T-cell (primary cell): ENCODE results near the gene POLG. TPM values are rescaled to one million over a fixed set of nuclear protein-coding genes. Genes with fewer than 3 reads are reported as not detected.
"Not testable (repeated sequence)": the region's sequence is repeated elsewhere in the genome, so short reads cannot be mapped to it uniquely, and the experiment has no call there.

Experiments
- ATAC-seq, 4 experiments: fragments of 200-7000 bp in 3 of 4; fragments of 150-1000 bp in 1 of 4; cut with Tn5 transposase; replicated peaks in 1 of 4; 1 replicate in 3 of 4; 2 replicates in 1 of 4; pipeline ENCODE4 v1.10.0; 2021; ENCODE audit warnings: moderate library complexity in 3 of 4, mild to moderate bottlenecking in 2 of 4, moderate number of reproducible peaks in 1 of 4
- CTCF ChIA-PET, 2 donors: fragments of 300-600 bp; sonication (Branson Sonifier 250); formaldehyde crosslinking; loops; one replicate each; lab custom pipeline; 2022; ENCODE audit warnings: antibody characterized with exemption in 2 of 2; lab: Charles Lee
- POLR2A ChIA-PET, 2 donors: fragments of 300-600 bp; sonication (Branson Sonifier 250); formaldehyde crosslinking; loops; one replicate each; lab custom pipeline; 2022; ENCODE audit warnings: antibody characterized with exemption in 2 of 2; lab: Charles Lee
- DNase-seq, 35 experiments: peaks; one replicate each; pipeline versions ENCODE4 v3.0.0 to v3.0.0-alpha.2; 2013 to 2023
- H3K27ac ChIP-seq: one replicate; pipeline ENCODE4 v1.5.1; 2013; ENCODE audit warnings: low read length
- H3K27me3 ChIP-seq, 2 experiments: replicated peaks in 1 of 2; 1 replicate in 1 of 2; 2 replicates in 1 of 2; pipeline versions ENCODE4 v1.6.1 to v1.7.0; 2013; ENCODE audit warnings: low read length in 1 of 2, mixed read lengths in 1 of 2; ENCODE audit not compliant: control insufficient read depth in 2 of 2, insufficient read depth in 2 of 2; ENCODE audit errors: extremely low read depth in 1 of 2
- H3K36me3 ChIP-seq, 2 donors: 1 replicate in 1 of 2; 2 replicates in 1 of 2; pipeline versions ENCODE4 v1.6.1 to v1.7.0; 2013; ENCODE audit warnings: low read length in 1 of 2; ENCODE audit not compliant: control insufficient read depth in 2 of 2, insufficient read depth in 1 of 2; ENCODE audit errors: extremely low read depth in 1 of 2
- H3K4me1 ChIP-seq, 2 experiments: 1 replicate in 1 of 2; 2 replicates in 1 of 2; pipeline versions ENCODE4 v1.6.1 to v1.7.0; 2013; ENCODE audit warnings: low read length in 2 of 2, mixed read lengths in 1 of 2; ENCODE audit not compliant: insufficient read depth in 2 of 2, control insufficient read depth in 1 of 2; ENCODE audit errors: extremely low read depth in 1 of 2
- H3K4me3 ChIP-seq, 2 donors: 1 replicate in 1 of 2; 2 replicates in 1 of 2; pipeline versions ENCODE4 v1.5.1 to v1.7.0; 2013; ENCODE audit warnings: mild to moderate bottlenecking in 2 of 2, low read length in 1 of 2, moderate library complexity in 1 of 2; ENCODE audit not compliant: control insufficient read depth in 1 of 2; ENCODE audit errors: extremely low read depth in 1 of 2
- H3K9me3 ChIP-seq: 2 replicates; pipeline ENCODE4 v1.7.0; 2013
- H3K27ac Mint-ChIP-seq, 2 donors: one replicate each; pipeline ENCODE4 v1.8.0; 2020 to 2021; ENCODE audit warnings: mild to moderate bottlenecking in 2 of 2, mixed read lengths in 2 of 2
- H3K27me3 Mint-ChIP-seq, 2 donors: one replicate each; pipeline ENCODE4 v1.8.0; 2021 to 2022; ENCODE audit warnings: mixed read lengths in 2 of 2
- H3K36me3 Mint-ChIP-seq: one replicate; pipeline ENCODE4 v1.8.0; 2021; ENCODE audit warnings: mixed read lengths
- H3K4me1 Mint-ChIP-seq, 3 donors: one replicate each; pipeline ENCODE4 v1.8.0; 2020 to 2022; ENCODE audit warnings: mixed read lengths in 3 of 3, mild to moderate bottlenecking in 1 of 3
- H3K4me3 Mint-ChIP-seq, 3 donors: one replicate each; pipeline ENCODE4 v1.8.0; 2020 to 2022; ENCODE audit warnings: mild to moderate bottlenecking in 3 of 3, mixed read lengths in 3 of 3, moderate library complexity in 3 of 3
- H3K9me3 Mint-ChIP-seq, 3 donors: one replicate each; pipeline ENCODE4 v1.8.0; 2020 to 2022; ENCODE audit warnings: mixed read lengths in 3 of 3
- WGBS: methylation state at CpG from one replicate; pipeline ENCODE4 v1.1.5; 2013; ENCODE audit warnings: missing lambda C conversion rate; ENCODE audit not compliant: insufficient coverage; 5-methylcytosine and 5-hydroxymethylcytosine counted together
- total RNA-seq, 35 experiments: library from RNA in 6 of 35; stranded (reverse) in 6 of 35; fragments of 120-200 nt in 1 of 35; gene quantifications; one replicate each; pipeline versions ENCODE4 v1.2.1 to v1.2.4 and lab custom pipeline; 2013 to 2026

The POLG gene
- total RNA-seq, 5 donors from 2014 or later (not counting 1 experiment from before 2014, with no cell fraction given): 136 to 171 (median 165) TPM

DNA sequence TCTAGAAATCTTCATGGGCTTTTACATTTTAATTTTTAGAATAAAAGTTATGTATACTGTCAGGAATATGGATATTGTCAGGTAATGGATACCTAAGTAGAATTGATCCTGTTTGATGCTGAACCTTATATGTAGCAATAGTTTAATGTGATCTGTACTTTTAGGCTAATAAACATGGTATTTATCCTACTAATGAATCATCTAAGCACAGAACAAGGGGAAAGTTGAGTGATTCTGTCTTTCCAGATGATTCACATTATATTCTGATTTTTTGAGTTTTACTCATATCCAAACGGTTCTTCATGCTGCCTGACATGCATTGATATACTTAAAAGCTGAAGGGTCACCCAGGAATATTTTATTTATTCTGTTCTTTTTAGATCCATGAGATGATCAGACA lies 56.3 kb downstream of the POLG start:
- H3K27me3 Mint-ChIP-seq: no peaks in the 10 kb centered on the region
- POLR2A ChIA-PET: interaction anchor here in 1 of 2 donors (0.6 kb wide), 1 partner anchor 97 kb away, joined by 3 read pairs; no protein-coding TSS in a partner anchor
- peaks cover 34% of the 10 kb centered on the region for H3K36me3 Mint-ChIP-seq
- no CpG with 5 or more reads among the region's 1 CpG for WGBS
- H3K9me3 Mint-ChIP-seq: no peaks in the 10 kb centered on the region
- DNase-seq (no peak), ATAC-seq (no peak)
- H3K4me3 Mint-ChIP-seq: no peak overlapping the region
- Histone ChIP-seq H3K36me3 (peaks cover 0 to 2% of the 10 kb centered on the region in 2 donors), H3K9me3 (no peaks in the 10 kb centered on the region), H3K4me1 (no peaks in the 10 kb centered on the region), H3K27ac (no peak overlapping the region), H3K4me3 (no peak overlapping the region), H3K27me3 (no peaks in the 10 kb centered on the region)
- H3K27ac Mint-ChIP-seq: no peak overlapping the region
- CTCF ChIA-PET: no interaction called here
- H3K4me1 Mint-ChIP-seq: no peaks in the 10 kb centered on the region

DNA sequence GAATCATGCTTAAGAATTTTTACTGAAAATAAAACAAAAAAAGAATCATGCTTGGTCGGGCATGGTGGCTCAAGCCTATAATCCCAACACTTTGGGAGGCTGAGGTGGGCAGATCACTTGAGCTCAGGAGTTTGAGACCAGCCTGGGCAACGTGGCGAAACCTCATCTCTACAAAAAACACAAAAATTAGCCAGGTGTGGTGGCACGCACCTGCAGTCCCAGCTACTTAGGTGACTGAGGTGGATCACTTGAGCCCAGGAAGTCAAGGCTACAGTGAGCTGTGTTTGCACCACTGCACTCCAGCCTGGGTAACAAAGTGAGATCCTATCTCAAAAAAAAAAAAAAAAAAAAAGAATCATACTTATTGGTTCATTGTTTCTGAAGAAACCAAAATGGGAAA lies 57.3 kb downstream of the POLG start:
- DNase-seq, H3K4me3 ChIP-seq, H3K27ac ChIP-seq, H3K4me1 ChIP-seq, H3K27me3 ChIP-seq, ATAC-seq, H3K27me3 Mint-ChIP-seq, H3K9me3 Mint-ChIP-seq, H3K36me3 ChIP-seq, H3K4me3 Mint-ChIP-seq, H3K4me1 Mint-ChIP-seq, H3K9me3 ChIP-seq, H3K27ac Mint-ChIP-seq: not testable (repeated sequence)
- peaks cover 34% of the 10 kb centered on the region for H3K36me3 Mint-ChIP-seq
- 100% methylated on average over 1 of the region's 4 CpGs for WGBS
- CTCF ChIA-PET: interaction anchor here in 1 of 2 donors (0.6 kb wide), 1 partner anchor 55 kb away, joined by 3 read pairs; no protein-coding TSS in a partner anchor
- POLR2A ChIA-PET: interaction anchor here in 1 of 2 donors (0.7 kb wide), 1 partner anchor 128 kb away, joined by 9 read pairs; no protein-coding TSS in a partner anchor

Other genes with a start within 250 kb of the POLG start
- 10 to 100 TPM; 52.5 to 70.8 (median 58.5) TPM for gene ABHD2, start 246.4 kb downstream of the POLG start, total RNA-seq
- not detected for gene RLBP1, start 113.2 kb downstream of the POLG start, total RNA-seq
- 10 to 100 TPM in 4 of 5 donors, 1 to 10 TPM in 1; 9.8 to 14.6 (median 12.4) TPM for gene FANCI, start 90.8 kb downstream of the POLG start, total RNA-seq
- gene RHCG, start 161.8 kb upstream of the POLG start, total RNA-seq: not detected
- under 1 TPM; 0.14 to 0.38 (median 0.25) TPM for gene TICRR, start 240.6 kb upstream of the POLG start, total RNA-seq